Kidney capillary endothelial cell (primary cell): ENCODE measurements around the gene POLR2C.

Experiments
- DNase-seq: peaks from one replicate; pipeline ENCODE4 v3.0.0-alpha.2; 2018; ENCODE audit warnings: low spot score

Gene POLR2C

GRCh38 chr16:57452021-57452420, 10.5 kb upstream of the POLR2C start:
- no peak for DNase-seq

- no peak for DNase-seq
Observed at GRCh38 chr16:57462978-57463362, 491 bp downstream of the POLR2C start.

- DNase-seq = no peak
Observed at GRCh38 chr16:57464523-57464922, 2.0 kb downstream of the POLR2C start.

GRCh38 chr16:57468346-57468745, 5.9 kb downstream of the POLR2C start:
- DNase-seq = no peak

- no peak for DNase-seq
Observed at GRCh38 chr16:57469046-57469445, 6.6 kb downstream of the POLR2C start.

GRCh38 chr16:57469917-57470470, 7.5 kb downstream of the POLR2C start:
- DNase-seq = no peak

GRCh38 chr16:57470711-57471110, 8.2 kb downstream of the POLR2C start:
- no peak for DNase-seq

GRCh38 chr16:57471209-57471608, 8.7 kb downstream of the POLR2C start:
- DNase-seq = no peak

GRCh38 chr16:57471852-57472664, 9.6 kb downstream of the POLR2C start:
- no peak for DNase-seq

- no peak for DNase-seq
Observed at GRCh38 chr16:57472665-57473060, 10.2 kb downstream of the POLR2C start.

GRCh38 chr16:57473176-57473840, 10.8 kb downstream of the POLR2C start:
- no peak for DNase-seq

- no peak for DNase-seq
Observed at GRCh38 chr16:57473906-57474305, 11.4 kb downstream of the POLR2C start.

- no peak for DNase-seq
Observed at GRCh38 chr16:57474671-57475661, 12.5 kb downstream of the POLR2C start.

GRCh38 chr16:57475711-57476339, 13.3 kb downstream of the POLR2C start:
- peak; percentile 89 for DNase-seq

GRCh38 chr16:57476546-57477410, 14.3 kb downstream of the POLR2C start:
- no peak for DNase-seq

- no peak for DNase-seq
Observed at GRCh38 chr16:57477531-57478202, 15.2 kb downstream of the POLR2C start.

- no peak for DNase-seq
Observed at GRCh38 chr16:57478396-57479204, 16.1 kb downstream of the POLR2C start.

GRCh38 chr16:57479205-57479975, 16.9 kb downstream of the POLR2C start:
- no peak for DNase-seq
